ENCODE data around the gene NTRK1.

- TF ChIP-seq, protein P1, sequence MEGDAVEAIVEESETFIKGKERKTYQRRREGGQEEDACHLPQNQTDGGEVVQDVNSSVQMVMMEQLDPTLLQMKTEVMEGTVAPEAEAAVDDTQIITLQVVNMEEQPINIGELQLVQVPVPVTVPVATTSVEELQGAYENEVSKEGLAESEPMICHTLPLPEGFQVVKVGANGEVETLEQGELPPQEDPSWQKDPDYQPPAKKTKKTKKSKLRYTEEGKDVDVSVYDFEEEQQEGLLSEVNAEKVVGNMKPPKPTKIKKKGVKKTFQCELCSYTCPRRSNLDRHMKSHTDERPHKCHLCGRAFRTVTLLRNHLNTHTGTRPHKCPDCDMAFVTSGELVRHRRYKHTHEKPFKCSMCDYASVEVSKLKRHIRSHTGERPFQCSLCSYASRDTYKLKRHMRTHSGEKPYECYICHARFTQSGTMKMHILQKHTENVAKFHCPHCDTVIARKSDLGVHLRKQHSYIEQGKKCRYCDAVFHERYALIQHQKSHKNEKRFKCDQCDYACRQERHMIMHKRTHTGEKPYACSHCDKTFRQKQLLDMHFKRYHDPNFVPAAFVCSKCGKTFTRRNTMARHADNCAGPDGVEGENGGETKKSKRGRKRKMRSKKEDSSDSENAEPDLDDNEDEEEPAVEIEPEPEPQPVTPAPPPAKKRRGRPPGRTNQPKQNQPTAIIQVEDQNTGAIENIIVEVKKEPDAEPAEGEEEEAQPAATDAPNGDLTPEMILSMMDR (IDR thresholded peaks at IDR 0.05) = no peak
- no peak for TF ChIP-seq POLR2A (IDR thresholded peaks at IDR 0.05)
Measured at GRCh38 chr1:156866249-156866909, 5.7 kb downstream of the NTRK1 start.

Measured in lower leg skin (tissue), 3 donors.